SK-N-MC (cell line): Measurements from ENCODE around the gene TMEM41B.

Source experiments
- EZH2 ChIP-seq: fragments of 200-600 bp; sonication (generic); IDR thresholded peaks from one replicate; pipeline ENCODE4 v1.6.1; 2017; ENCODE audit warnings: antibody characterized with exemption
- FOXP2 ChIP-seq: optimal IDR thresholded peaks from 2 replicates; pipeline ENCODE3; 2011; ENCODE audit warnings: mild to moderate bottlenecking, moderate library complexity; ENCODE audit not compliant: insufficient read depth; ENCODE audit errors: extremely low read length, control extremely low read depth
- POLR2AphosphoS5 ChIP-seq: IDR thresholded peaks from 2 replicates; pipeline ENCODE4 v1.6.1; 2012; ENCODE audit warnings: mild to moderate bottlenecking, low read depth, low read length, borderline replicate concordance

GRCh38 chr11:9254416-9254815 is 60.0 kb downstream of the TMEM41B start:
- TF ChIP-seq POLR2AphosphoS5 (no peak), EZH2 (no peak), FOXP2 (no peak)
